HG02938 (cell line): ENCODE data around the gene MPV17L2.

Experiments used
- ATAC-seq: cut with Tn5 transposase; IDR thresholded peaks from one replicate; pipeline ENCODE4 v1.9.1; 2021; ENCODE audit warnings: mild to moderate bottlenecking, moderate library complexity; ENCODE audit not compliant: unreplicated experiment

MPV17L2 gene

GRCh38 chr19:18211683-18212082, 18.7 kb downstream of the MPV17L2 start:
- ATAC-seq = no peak

GRCh38 chr19:18214779-18215433, 21.9 kb downstream of the MPV17L2 start:
- ATAC-seq = no peak

GRCh38 chr19:18216789-18217188, 23.8 kb downstream of the MPV17L2 start:
- ATAC-seq = no peak

GRCh38 chr19:18218159-18218558, 25.1 kb downstream of the MPV17L2 start:
- ATAC-seq = no peak

- ATAC-seq = no peak
These were observed 25.6 kb downstream of the MPV17L2 start for GRCh38 chr19:18218600-18218999.

- ATAC-seq = no peak
These were observed 27.1 kb downstream of the MPV17L2 start for GRCh38 chr19:18219911-18220631.

GRCh38 chr19:18220632-18221275, 27.7 kb downstream of the MPV17L2 start:
- no peak for ATAC-seq

- no peak for ATAC-seq
These were observed 29.1 kb downstream of the MPV17L2 start for GRCh38 chr19:18221815-18222725.

- ATAC-seq = no peak
These were observed 31.0 kb downstream of the MPV17L2 start for GRCh38 chr19:18223860-18224524.

- peak; percentile 84 for ATAC-seq
These were observed 31.7 kb downstream of the MPV17L2 start for GRCh38 chr19:18224525-18225354.

- no peak for ATAC-seq
These were observed 32.3 kb downstream of the MPV17L2 start for GRCh38 chr19:18225355-18225701.

- no peak for ATAC-seq
These were observed 32.9 kb downstream of the MPV17L2 start, which contains the start of gene PDE4C for GRCh38 chr19:18225702-18226468. Gene PDE4C, minus strand, starts transcription at chr19:18226438. Its CDS starts 23 bp downstream, at chr19:18226415.

- no peak for ATAC-seq
These were observed 34.1 kb downstream of the MPV17L2 start for GRCh38 chr19:18226956-18227780.

- ATAC-seq = no peak
These were observed 34.8 kb downstream of the MPV17L2 start for GRCh38 chr19:18227781-18228271.

GRCh38 chr19:18229474-18229873, 36.5 kb downstream of the MPV17L2 start:
- no peak for ATAC-seq

- no peak for ATAC-seq
These were observed 36.9 kb downstream of the MPV17L2 start for GRCh38 chr19:18229915-18230314.

- no peak for ATAC-seq
These were observed 38.1 kb downstream of the MPV17L2 start for GRCh38 chr19:18230941-18231734.
